Measurements from ENCODE around the gene PPP2R1B.
"Not testable (repeated sequence)": the region's sequence is repeated elsewhere in the genome, so short reads cannot be mapped to it uniquely, and the experiment has no call there.

The PPP2R1B gene

GRCh38 chr11:111718859-111719258, 47.3 kb downstream of the PPP2R1B start:
- Histone ChIP-seq H3K27ac (no peak overlapping the region), H3K36me3 (ENCODE audit: insufficient read depth) (no peaks in the 10 kb centered on the region), H3K4me2 (no peak overlapping the region), H3K9ac (no peak overlapping the region), H3K79me2 (ENCODE audit: insufficient read depth, low read depth) (no peaks in the 10 kb centered on the region), H3K4me3 (IDR thresholded peaks at IDR 0.05; ENCODE audit: insufficient read depth, low read depth, low read length) (no peak overlapping the region), H2AFZ (ENCODE audit: low read depth) (no peak overlapping the region), H3K27me3 (ENCODE audit: insufficient read depth, low read depth) (no peaks in the 10 kb centered on the region), H3K4me1 (ENCODE audit: low read depth, poor library complexity, severe bottlenecking) (no peaks in the 10 kb centered on the region), H4K20me1 (ENCODE audit: insufficient read depth) (no peaks in the 10 kb centered on the region)
- TF ChIP-seq, protein P1, sequence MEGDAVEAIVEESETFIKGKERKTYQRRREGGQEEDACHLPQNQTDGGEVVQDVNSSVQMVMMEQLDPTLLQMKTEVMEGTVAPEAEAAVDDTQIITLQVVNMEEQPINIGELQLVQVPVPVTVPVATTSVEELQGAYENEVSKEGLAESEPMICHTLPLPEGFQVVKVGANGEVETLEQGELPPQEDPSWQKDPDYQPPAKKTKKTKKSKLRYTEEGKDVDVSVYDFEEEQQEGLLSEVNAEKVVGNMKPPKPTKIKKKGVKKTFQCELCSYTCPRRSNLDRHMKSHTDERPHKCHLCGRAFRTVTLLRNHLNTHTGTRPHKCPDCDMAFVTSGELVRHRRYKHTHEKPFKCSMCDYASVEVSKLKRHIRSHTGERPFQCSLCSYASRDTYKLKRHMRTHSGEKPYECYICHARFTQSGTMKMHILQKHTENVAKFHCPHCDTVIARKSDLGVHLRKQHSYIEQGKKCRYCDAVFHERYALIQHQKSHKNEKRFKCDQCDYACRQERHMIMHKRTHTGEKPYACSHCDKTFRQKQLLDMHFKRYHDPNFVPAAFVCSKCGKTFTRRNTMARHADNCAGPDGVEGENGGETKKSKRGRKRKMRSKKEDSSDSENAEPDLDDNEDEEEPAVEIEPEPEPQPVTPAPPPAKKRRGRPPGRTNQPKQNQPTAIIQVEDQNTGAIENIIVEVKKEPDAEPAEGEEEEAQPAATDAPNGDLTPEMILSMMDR (conservative IDR thresholded peaks at IDR 0.05; ENCODE audit: low read depth, low read length): no peak

- no peaks in the 10 kb centered on the region for H4K20me1 ChIP-seq (ENCODE audit: insufficient read depth)
- no peak overlapping the region for H3K4me3 ChIP-seq (IDR thresholded peaks at IDR 0.05; ENCODE audit: insufficient read depth, low read depth, low read length)
- no peak overlapping the region for H3K27ac ChIP-seq
- H3K79me2 ChIP-seq (ENCODE audit: insufficient read depth, low read depth): no peaks in the 10 kb centered on the region
- no peak overlapping the region for H2AFZ ChIP-seq (ENCODE audit: low read depth)
- no peaks in the 10 kb centered on the region for H3K27me3 ChIP-seq (ENCODE audit: insufficient read depth, low read depth)
- H3K36me3 ChIP-seq (ENCODE audit: insufficient read depth): no peaks in the 10 kb centered on the region
- H3K4me1 ChIP-seq (ENCODE audit: low read depth, poor library complexity, severe bottlenecking): no peaks in the 10 kb centered on the region
- TF ChIP-seq, protein P1 (conservative IDR thresholded peaks at IDR 0.05; ENCODE audit: low read depth, low read length): no peak
- no peak overlapping the region for H3K9ac ChIP-seq
- no peak overlapping the region for H3K4me2 ChIP-seq
Observed at GRCh38 chr11:111718436-111718835, 47.8 kb downstream of the PPP2R1B start.

- not testable (repeated sequence) for H3K27me3 ChIP-seq (ENCODE audit: insufficient read depth, low read depth); H3K9ac ChIP-seq; H3K4me1 ChIP-seq (ENCODE audit: low read depth, poor library complexity, severe bottlenecking); H3K27ac ChIP-seq; H2AFZ ChIP-seq (ENCODE audit: low read depth); H3K4me3 ChIP-seq (IDR thresholded peaks at IDR 0.05; ENCODE audit: insufficient read depth, low read depth, low read length); H3K79me2 ChIP-seq (ENCODE audit: insufficient read depth, low read depth); H3K4me2 ChIP-seq; H4K20me1 ChIP-seq (ENCODE audit: insufficient read depth); H3K36me3 ChIP-seq (ENCODE audit: insufficient read depth)
Observed at GRCh38 chr11:111717660-111718059, 48.5 kb downstream of the PPP2R1B start.

GRCh38 chr11:111715142-111715816, 50.9 kb downstream of the PPP2R1B start:
- Histone ChIP-seq H3K79me2 (ENCODE audit: insufficient read depth, low read depth) (no peaks in the 10 kb centered on the region), H3K9ac (no peak overlapping the region), H3K27ac (no peak overlapping the region)

DNA sequence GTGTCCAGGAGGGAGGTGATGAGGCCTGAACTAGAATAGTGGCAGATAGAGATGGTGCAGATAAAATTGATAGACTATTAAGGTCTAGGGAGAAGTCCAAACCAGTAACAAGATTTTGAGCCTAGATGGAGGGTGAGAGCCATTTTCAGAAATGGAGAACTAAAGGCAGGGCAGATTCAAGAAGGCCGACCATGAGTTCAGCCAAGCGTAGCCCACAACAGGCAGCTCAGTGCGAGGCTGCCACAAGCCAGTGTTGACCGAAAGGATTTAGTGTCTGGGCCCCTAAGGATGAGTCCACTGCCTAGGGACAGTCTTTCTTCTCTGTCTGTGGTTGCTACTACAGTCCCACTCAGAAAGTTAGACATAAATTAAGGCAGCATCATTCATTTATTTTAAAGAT, 51.7 kb downstream of the PPP2R1B start:
- no peak overlapping the region for H3K27ac ChIP-seq
- no peaks in the 10 kb centered on the region for H3K36me3 ChIP-seq (ENCODE audit: insufficient read depth)
- H4K20me1 ChIP-seq (ENCODE audit: insufficient read depth): no peaks in the 10 kb centered on the region
- no peaks in the 10 kb centered on the region for H3K27me3 ChIP-seq (ENCODE audit: insufficient read depth, low read depth)
- no peak overlapping the region for H3K4me3 ChIP-seq (IDR thresholded peaks at IDR 0.05; ENCODE audit: insufficient read depth, low read depth, low read length)
- no peak overlapping the region for H2AFZ ChIP-seq (ENCODE audit: low read depth)
- TF ChIP-seq, protein P1 (conservative IDR thresholded peaks at IDR 0.05; ENCODE audit: low read depth, low read length): no peak
- H3K4me1 ChIP-seq (ENCODE audit: low read depth, poor library complexity, severe bottlenecking): no peaks in the 10 kb centered on the region
- H3K4me2 ChIP-seq: no peak overlapping the region
- H3K79me2 ChIP-seq (ENCODE audit: insufficient read depth, low read depth): no peaks in the 10 kb centered on the region
- H3K9ac ChIP-seq: no peak overlapping the region

More at GRCh38 chr11:111715142-111715816, 50.9 kb downstream of the PPP2R1B start:
- Histone ChIP-seq H3K4me3 (IDR thresholded peaks at IDR 0.05; ENCODE audit: insufficient read depth, low read depth, low read length) (no peak overlapping the region), H2AFZ (ENCODE audit: low read depth) (no peak overlapping the region), H3K36me3 (ENCODE audit: insufficient read depth) (no peaks in the 10 kb centered on the region), H3K4me1 (ENCODE audit: low read depth, poor library complexity, severe bottlenecking) (no peaks in the 10 kb centered on the region), H4K20me1 (ENCODE audit: insufficient read depth) (no peaks in the 10 kb centered on the region), H3K4me2 (no peak overlapping the region), H3K27me3 (ENCODE audit: insufficient read depth, low read depth) (no peaks in the 10 kb centered on the region)
- TF ChIP-seq, protein P1 (conservative IDR thresholded peaks at IDR 0.05; ENCODE audit: low read depth, low read length): no peak
